H9 (cell line): ENCODE measurements around the gene CHPF. TPM values are rescaled to one million over a fixed set of nuclear protein-coding genes. Genes with fewer than 3 reads are reported as not detected.
A peak's percentile ranks its signal among the peaks of the same experiment; 100 is the strongest.

ENCODE experiments used
- DNase-seq: peaks from one replicate; pipeline ENCODE4 v3.0.0-alpha.2; 2017
- H2AFZ ChIP-seq: one replicate; pipeline ENCODE4 v1.6.1; 2013; ENCODE audit warnings: mild to moderate bottlenecking, low read length, control low read depth, moderate library complexity
- H2AK5ac ChIP-seq: 2 replicates; pipeline ENCODE4 v1.6.1; 2013; ENCODE audit warnings: low read length, control low read depth, mixed read lengths; ENCODE audit not compliant: insufficient read length
- H2BK120ac ChIP-seq: one replicate; pipeline ENCODE4 v1.6.1; 2013; ENCODE audit warnings: low read depth, mild to moderate bottlenecking, low read length, control low read depth, inconsistent platforms; ENCODE audit not compliant: poor library complexity, severe bottlenecking
- H2BK12ac ChIP-seq: 2 replicates; pipeline ENCODE4 v1.6.1; 2013; ENCODE audit warnings: low read length, control low read depth, mixed read lengths, low read depth; ENCODE audit not compliant: insufficient read length
- H2BK15ac ChIP-seq: 2 replicates; pipeline ENCODE4 v1.6.1; 2013; ENCODE audit warnings: low read depth, low read length, control low read depth
- H2BK20ac ChIP-seq: one replicate; pipeline ENCODE4 v1.6.1; 2013; ENCODE audit warnings: low read depth, mild to moderate bottlenecking, low read length, control low read depth, inconsistent platforms; ENCODE audit not compliant: poor library complexity, severe bottlenecking
- H2BK5ac ChIP-seq: 2 replicates; pipeline ENCODE4 v1.6.1; 2013; ENCODE audit warnings: low read length, control low read depth, mixed read lengths; ENCODE audit not compliant: insufficient read length
- H3K14ac ChIP-seq: 2 replicates; pipeline ENCODE4 v1.6.1; 2013; ENCODE audit warnings: low read length, control low read depth; ENCODE audit not compliant: insufficient read depth
- H3K18ac ChIP-seq: 2 replicates; pipeline ENCODE4 v1.6.1; 2013; ENCODE audit warnings: low read depth, mild to moderate bottlenecking, mixed read lengths, low read length, control low read depth; ENCODE audit not compliant: insufficient read length
- H3K23ac ChIP-seq: 2 replicates; pipeline ENCODE4 v1.6.1; 2013; ENCODE audit warnings: low read length, control low read depth, mixed read lengths, low read depth; ENCODE audit not compliant: insufficient read length
- H3K23me2 ChIP-seq: 2 replicates; pipeline ENCODE4 v1.6.1; 2013; ENCODE audit warnings: low read depth, mild to moderate bottlenecking, mixed read lengths, low read length, control low read depth; ENCODE audit not compliant: insufficient read length, poor library complexity, severe bottlenecking
- H3K27ac ChIP-seq: 2 replicates; pipeline ENCODE4 v1.5.1; 2013; ENCODE audit warnings: low read length, control low read depth, mixed read lengths, low read depth; ENCODE audit not compliant: insufficient read length
- H3K27me3 ChIP-seq: 2 replicates; pipeline ENCODE4 v1.6.1; 2013; ENCODE audit warnings: low read length, control low read depth, inconsistent platforms; ENCODE audit not compliant: insufficient read depth
- H3K4ac ChIP-seq: 2 replicates; pipeline ENCODE4 v1.6.1; 2013; ENCODE audit warnings: low read depth, mild to moderate bottlenecking, control low read depth, inconsistent platforms, low read length, moderate library complexity
- H3K4me1 ChIP-seq: 2 replicates; pipeline ENCODE4 v1.6.1; 2013; ENCODE audit warnings: low read length, control low read depth, inconsistent platforms; ENCODE audit not compliant: insufficient read depth
- H3K4me2 ChIP-seq: 2 replicates; pipeline ENCODE4 v1.6.1; 2013; ENCODE audit warnings: low read length, control low read depth, mixed read lengths; ENCODE audit not compliant: insufficient read length, insufficient read depth
- H3K56ac ChIP-seq: 2 replicates; pipeline ENCODE4 v1.6.1; 2013; ENCODE audit warnings: low read depth, mild to moderate bottlenecking, mixed read lengths, low read length, control low read depth; ENCODE audit not compliant: insufficient read length
- H3K79me1 ChIP-seq: 2 replicates; pipeline ENCODE4 v1.6.1; 2013; ENCODE audit warnings: low read depth, mild to moderate bottlenecking, moderate library complexity, low read length, control low read depth, inconsistent platforms; ENCODE audit not compliant: insufficient read depth, poor library complexity, severe bottlenecking
- H3K79me2 ChIP-seq: 2 replicates; pipeline ENCODE4 v1.6.1; 2013; ENCODE audit warnings: low read length, control low read depth, inconsistent platforms; ENCODE audit not compliant: insufficient read depth
- H3K9ac ChIP-seq: 2 replicates; pipeline ENCODE4 v1.6.1; 2013; ENCODE audit warnings: low read length, control low read depth, mixed read lengths; ENCODE audit not compliant: insufficient read length; ENCODE audit errors: extremely low read depth
- H3K9me3 ChIP-seq: one replicate; pipeline ENCODE4 v1.6.1; 2013; ENCODE audit warnings: low read depth, low read length, inconsistent platforms; ENCODE audit not compliant: control insufficient read depth
- H3T11ph ChIP-seq: one replicate; pipeline ENCODE4 v1.6.1; 2013; ENCODE audit warnings: mild to moderate bottlenecking, low read length, control low read depth, inconsistent platforms
- H4K20me1 ChIP-seq: one replicate; pipeline ENCODE4 v1.6.1; 2013; ENCODE audit not compliant: control insufficient read depth, insufficient read length, insufficient read depth
- H4K5ac ChIP-seq: 2 replicates; pipeline ENCODE4 v1.6.1; 2013; ENCODE audit warnings: low read depth, mild to moderate bottlenecking, mixed read lengths, low read length, control low read depth; ENCODE audit not compliant: insufficient read length
- H4K8ac ChIP-seq: replicated peaks from 2 replicates; pipeline ENCODE4 v1.6.1; 2013; ENCODE audit warnings: low read length, control low read depth, mixed read lengths, low read depth; ENCODE audit not compliant: insufficient read length
- H4K91ac ChIP-seq: 2 replicates; pipeline ENCODE4 v1.6.1; 2013; ENCODE audit warnings: low read depth, mild to moderate bottlenecking, moderate library complexity, mixed read lengths, low read length, control low read depth; ENCODE audit not compliant: insufficient read length
- H3K27ac Mint-ChIP-seq, 3 experiments: 2 replicates in 2 of 3; 3 replicates in 1 of 3; pipeline ENCODE4 v1.8.0; 2020 to 2021; ENCODE audit warnings: mixed read lengths in 3 of 3, mild to moderate bottlenecking in 1 of 3, moderate library complexity in 1 of 3
- H3K27me3 Mint-ChIP-seq: 2 replicates; pipeline ENCODE4 v1.8.0; 2021; ENCODE audit warnings: low read depth, mild to moderate bottlenecking, moderate library complexity, mixed read lengths
- H3K36me3 Mint-ChIP-seq, 3 experiments: 2 replicates in 2 of 3; 3 replicates in 1 of 3; pipeline ENCODE4 v1.8.0; 2020 to 2021; ENCODE audit warnings: low read depth in 3 of 3, mixed read lengths in 3 of 3; ENCODE audit not compliant: insufficient read depth in 1 of 3
- H3K4me1 Mint-ChIP-seq, 2 experiments: 2 replicates each; pipeline ENCODE4 v1.8.0; 2020; ENCODE audit warnings: mixed read lengths in 2 of 2
- H3K4me3 Mint-ChIP-seq, 2 experiments: 2 replicates in 1 of 2; 3 replicates in 1 of 2; pipeline ENCODE4 v1.8.0; 2020 to 2021; ENCODE audit warnings: mild to moderate bottlenecking in 2 of 2, mixed read lengths in 2 of 2, moderate library complexity in 1 of 2
- H3K9me3 Mint-ChIP-seq, 2 experiments: 2 replicates in 1 of 2; 3 replicates in 1 of 2; pipeline ENCODE4 v1.8.0; 2020; ENCODE audit warnings: mild to moderate bottlenecking in 2 of 2, mixed read lengths in 2 of 2, moderate library complexity in 1 of 2
- CTCF ChIP-seq: fragments of 200-600 bp; sonication (generic); conservative IDR thresholded peaks from 3 replicates; pipeline ENCODE4 v1.8.0; 2021; ENCODE audit warnings: antibody characterized with exemption, mild to moderate bottlenecking
- WGBS: extraction: QIAGEN DNeasy Blood & Tissue Kit; methylation state at CpG from one replicate; pipeline ENCODE4 v1.1.7; 2013; ENCODE audit warnings: missing lambda C conversion rate, low lambda C conversion rate, mixed read lengths; ENCODE audit not compliant: insufficient read length; ENCODE audit errors: extremely low coverage; 5-methylcytosine and 5-hydroxymethylcytosine counted together
- total RNA-seq: library from RNA; stranded (reverse); gene quantifications from 2 replicates; pipeline ENCODE4 v1.2.1, GENCODE V29; 2021

Gene CHPF
- total RNA-seq, 1 experiment from 2014 or later = 46.5 TPM

- Histone ChIP-seq H3K23me2 (peaks cover 12% of the 10 kb centered on the region), H3K4me1 (peaks cover 8% of the 10 kb centered on the region; the same call in 1 of the 2 replicates), H2BK5ac (no peak overlapping the region), H2BK15ac (no peak overlapping the region), H4K91ac (no peak overlapping the region), H3K14ac (no peak overlapping the region), H4K20me1 (no peaks in the 10 kb centered on the region), H3K18ac (no peak overlapping the region), H2BK20ac (no peak overlapping the region), H3K27me3 (no peaks in the 10 kb centered on the region), H3K9me3 (no peaks in the 10 kb centered on the region), H2BK12ac (no peak overlapping the region), H3T11ph (no peak overlapping the region), H2BK120ac (no peak overlapping the region), H3K79me1 (no peaks in the 10 kb centered on the region), H3K4me2 (no peak overlapping the region), H4K8ac (no peak overlapping the region), H3K9ac (no peak overlapping the region), H2AK5ac (no peak overlapping the region), H2AFZ (no peak overlapping the region), H3K23ac (no peak overlapping the region), H4K5ac (no peak overlapping the region), H3K4ac (no peak overlapping the region), H3K27ac (no peak overlapping the region), H3K56ac (no peak overlapping the region), H3K79me2 (no peaks in the 10 kb centered on the region)
- Mint-ChIP-seq H3K27ac (peak overlapping the region in 1 of 3 experiments; percentile 92; a peak in 2 of 7 replicates), H3K9me3 (peaks cover 0 to 1% of the 10 kb centered on the region in 2 experiments; a peak in 3 of 5 replicates), H3K27me3 (peaks cover 4% of the 10 kb centered on the region), H3K4me3 (no peak overlapping the region; a peak in 1 of 5 replicates), H3K36me3 (peaks cover 14 to 28% (median 21%) of the 10 kb centered on the region in 3 experiments), H3K4me1 (peaks cover 33 to 37% of the 10 kb centered on the region in 2 experiments)
- no peak for DNase-seq
- WGBS = no CpG with 5 or more reads among the region's 32 CpGs
- no peak for TF ChIP-seq CTCF
Observed at GRCh38 chr2:219538956-219539788, 4.4 kb downstream of the CHPF start.
